Activated B cell treated with CpG ODN at 0.5 μM for 24 hours (primary cell): ENCODE data around the gene AP2A2. TPM values are rescaled to one million over a fixed set of nuclear protein-coding genes. Genes with fewer than 3 reads are reported as not detected.

Experiments
- ATAC-seq: fragments of 200-7000 bp; cut with Tn5 transposase; one replicate; pipeline ENCODE4 v1.10.0; 2021; ENCODE audit warnings: low read depth, mild to moderate bottlenecking, moderate library complexity
- CTCF ChIA-PET: fragments of 350-600 bp; sonication (Branson Sonifier 250); formaldehyde crosslinking; loops from one replicate; lab custom pipeline; 2021; ENCODE audit warnings: antibody characterized with exemption; lab: Charles Lee
- POLR2A ChIA-PET: fragments of 350-600 bp; sonication (Branson Sonifier 250); formaldehyde crosslinking; loops from one replicate; lab custom pipeline; 2021; ENCODE audit warnings: antibody characterized with exemption; lab: Charles Lee
- DNase-seq: peaks from one replicate; pipeline ENCODE4 v3.0.0; 2022
- H3K27ac Mint-ChIP-seq: one replicate; pipeline ENCODE4 v1.8.0; 2020; ENCODE audit warnings: mixed read lengths
- H3K27me3 Mint-ChIP-seq: one replicate; pipeline ENCODE4 v1.8.0; 2021; ENCODE audit warnings: mixed read lengths
- H3K36me3 Mint-ChIP-seq: one replicate; pipeline ENCODE4 v1.8.0; 2021; ENCODE audit warnings: low read depth, mixed read lengths
- H3K4me1 Mint-ChIP-seq: one replicate; pipeline ENCODE4 v1.8.0; 2021; ENCODE audit warnings: mixed read lengths
- H3K4me3 Mint-ChIP-seq: one replicate; pipeline ENCODE4 v1.8.0; 2020; ENCODE audit warnings: mild to moderate bottlenecking, mixed read lengths
- H3K9me3 Mint-ChIP-seq: one replicate; pipeline ENCODE4 v1.8.0; 2020; ENCODE audit warnings: mixed read lengths
- intact Hi-C: fragments of 100-400 bp; cut with micrococcal nuclease; formaldehyde crosslinking; loops from one replicate; pipeline ENCODE4 v1.15.1; 2024
- total RNA-seq: library from RNA; stranded (reverse); gene quantifications from 2 replicates; pipeline ENCODE4 v1.2.3, GENCODE V29; 2022
- TF ChIP-seq, protein P1 (sequence below): fragments of 200-600 bp; IDR thresholded peaks from one replicate; pipeline ENCODE4 v1.8.0; 2022; ENCODE audit warnings: antibody characterized with exemption, mild to moderate bottlenecking

Gene AP2A2
- total RNA-seq, 1 donor from 2014 or later = 49.6 TPM

GRCh38 chr11:1060410-1060809, 134.7 kb downstream of the AP2A2 start:
- DNase-seq (no peak), ATAC-seq (no peak)
- Mint-ChIP-seq H3K4me1 (no peaks in the 10 kb centered on the region), H3K27me3 (peaks cover 16% of the 10 kb centered on the region), H3K36me3 (no peaks in the 10 kb centered on the region), H3K27ac (no peak overlapping the region), H3K4me3 (no peak overlapping the region), H3K9me3 (peaks cover 5% of the 10 kb centered on the region)
- CTCF ChIA-PET = no interaction called here
- intact Hi-C loops = no loop called here
- TF ChIP-seq, protein P1, sequence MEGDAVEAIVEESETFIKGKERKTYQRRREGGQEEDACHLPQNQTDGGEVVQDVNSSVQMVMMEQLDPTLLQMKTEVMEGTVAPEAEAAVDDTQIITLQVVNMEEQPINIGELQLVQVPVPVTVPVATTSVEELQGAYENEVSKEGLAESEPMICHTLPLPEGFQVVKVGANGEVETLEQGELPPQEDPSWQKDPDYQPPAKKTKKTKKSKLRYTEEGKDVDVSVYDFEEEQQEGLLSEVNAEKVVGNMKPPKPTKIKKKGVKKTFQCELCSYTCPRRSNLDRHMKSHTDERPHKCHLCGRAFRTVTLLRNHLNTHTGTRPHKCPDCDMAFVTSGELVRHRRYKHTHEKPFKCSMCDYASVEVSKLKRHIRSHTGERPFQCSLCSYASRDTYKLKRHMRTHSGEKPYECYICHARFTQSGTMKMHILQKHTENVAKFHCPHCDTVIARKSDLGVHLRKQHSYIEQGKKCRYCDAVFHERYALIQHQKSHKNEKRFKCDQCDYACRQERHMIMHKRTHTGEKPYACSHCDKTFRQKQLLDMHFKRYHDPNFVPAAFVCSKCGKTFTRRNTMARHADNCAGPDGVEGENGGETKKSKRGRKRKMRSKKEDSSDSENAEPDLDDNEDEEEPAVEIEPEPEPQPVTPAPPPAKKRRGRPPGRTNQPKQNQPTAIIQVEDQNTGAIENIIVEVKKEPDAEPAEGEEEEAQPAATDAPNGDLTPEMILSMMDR = no peak
- POLR2A ChIA-PET = no interaction called here

- Mint-ChIP-seq H3K4me3 (no peak overlapping the region), H3K9me3 (peaks cover 7% of the 10 kb centered on the region), H3K27me3 (peaks cover 20% of the 10 kb centered on the region), H3K4me1 (no peaks in the 10 kb centered on the region), H3K27ac (no peak overlapping the region), H3K36me3 (no peaks in the 10 kb centered on the region)
- no peak for ATAC-seq
- ChIA-PET CTCF (no interaction called here), POLR2A (no interaction called here)
- TF ChIP-seq, protein P1 = no peak
- DNase-seq = no peak
- intact Hi-C loops = no loop called here
These were observed 135.4 kb downstream of the AP2A2 start for GRCh38 chr11:1060852-1061616.

Other genes starting within 250 kb of the AP2A2 start
- 36.1 and 39.8 TPM in 2 replicates for gene DEAF1, start 230.6 kb upstream of the AP2A2 start, total RNA-seq
- gene TMEM80, start 230.1 kb upstream of the AP2A2 start, total RNA-seq = 34.1 and 44.4 TPM in 2 replicates
- gene EPS8L2, start 219.6 kb upstream of the AP2A2 start, total RNA-seq = 5.6 and 5.9 TPM in 2 replicates
- gene TALDO1, start 178.4 kb upstream of the AP2A2 start, total RNA-seq = 194 and 244 TPM in 2 replicates
- gene GATD1, start 148.4 kb upstream of the AP2A2 start, total RNA-seq = 60.3 and 63.3 TPM in 2 replicates
- gene CEND1, start 135.8 kb upstream of the AP2A2 start, total RNA-seq = 0.27 and 0.34 TPM in 2 replicates
- 30.1 and 35.4 TPM in 2 replicates for gene SLC25A22, start 127.6 kb upstream of the AP2A2 start, total RNA-seq
- 21.3 and 25.6 TPM in 2 replicates for gene PIDD1, start 120.6 kb upstream of the AP2A2 start, total RNA-seq
- gene RPLP2, start 115.9 kb upstream of the AP2A2 start, total RNA-seq = 4,124 and 4,449 TPM in 2 replicates
- 52.9 and 53.2 TPM in 2 replicates for gene PNPLA2, start 107.0 kb upstream of the AP2A2 start, total RNA-seq
- 4.1 and 4.5 TPM in 2 replicates for gene CRACR2B, start 98.0 kb upstream of the AP2A2 start, total RNA-seq
- gene CD151, start 92.9 kb upstream of the AP2A2 start, total RNA-seq = 14.4 and 14.5 TPM in 2 replicates
- gene POLR2L, start 83.3 kb upstream of the AP2A2 start, total RNA-seq = 83.9 and 90.2 TPM in 2 replicates
- 2.2 and 2.3 TPM in 2 replicates for gene TSPAN4, start 83.0 kb upstream of the AP2A2 start, total RNA-seq
- gene CHID1, start 15.1 kb upstream of the AP2A2 start, total RNA-seq = 43.9 and 45.7 TPM in 2 replicates
- gene MUC6, start 110.8 kb downstream of the AP2A2 start, total RNA-seq = not detected in 2 replicates
- not detected in 2 replicates for gene MUC2, start 149.0 kb downstream of the AP2A2 start, total RNA-seq
- gene MUC5AC, start 232.1 kb downstream of the AP2A2 start, total RNA-seq = not detected in 2 replicates